Panc1 (cell line): ENCODE measurements around the gene RPL3.

Experiments used
- POLR2AphosphoS5 ChIP-seq: IDR thresholded peaks from 2 replicates; pipeline ENCODE4 v1.6.1; 2012; ENCODE audit warnings: mild to moderate bottlenecking, low read depth, low read length, moderate library complexity
- SIN3A ChIP-seq: IDR thresholded peaks from 2 replicates; pipeline ENCODE4 v1.6.1; 2012; ENCODE audit warnings: low read depth, mild to moderate bottlenecking, low read length, moderate library complexity, borderline replicate concordance; ENCODE audit not compliant: insufficient read depth
- TCF7L2 ChIP-seq: IDR thresholded peaks from 2 replicates; pipeline ENCODE4 v1.6.1; 2011; ENCODE audit warnings: mild to moderate bottlenecking, low read depth, low read length, inconsistent platforms
- TF ChIP-seq, protein P1 (sequence below): fragments of 450-650 bp; IDR thresholded peaks from 2 replicates; pipeline ENCODE4 v1.5.1; 2017; ENCODE audit warnings: mild to moderate bottlenecking
- TF ChIP-seq, protein P2 (sequence below), 2 experiments: IDR thresholded peaks; 2 replicates each; pipeline ENCODE4 v1.6.1; 2011 to 2012; ENCODE audit warnings: low read depth in 2 of 2, control low read depth in 1 of 2, low read length in 1 of 2, mild to moderate bottlenecking in 1 of 2, moderate library complexity in 1 of 2; ENCODE audit not compliant: insufficient read depth in 1 of 2

DNA sequence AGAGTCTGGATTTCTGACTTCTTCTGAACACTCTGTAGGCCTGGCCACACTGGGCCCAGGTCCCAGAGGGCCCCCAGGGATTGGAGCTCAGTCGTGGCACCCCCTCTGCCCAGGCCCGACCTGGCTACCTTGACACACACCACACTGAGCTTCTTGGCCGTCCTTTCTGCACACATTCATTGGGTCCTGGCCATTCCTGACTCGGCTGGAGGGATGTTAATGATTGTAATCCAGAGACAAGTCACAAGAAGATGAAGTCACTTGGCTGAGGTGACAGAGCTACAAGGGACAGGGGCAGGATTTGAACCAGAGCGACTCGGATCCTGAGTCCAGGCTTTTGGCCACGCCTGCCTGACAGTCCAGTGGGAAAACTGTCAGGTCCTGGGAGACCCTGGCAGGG is 50.8 kb downstream of the RPL3 start:
- TF ChIP-seq, protein P1, sequence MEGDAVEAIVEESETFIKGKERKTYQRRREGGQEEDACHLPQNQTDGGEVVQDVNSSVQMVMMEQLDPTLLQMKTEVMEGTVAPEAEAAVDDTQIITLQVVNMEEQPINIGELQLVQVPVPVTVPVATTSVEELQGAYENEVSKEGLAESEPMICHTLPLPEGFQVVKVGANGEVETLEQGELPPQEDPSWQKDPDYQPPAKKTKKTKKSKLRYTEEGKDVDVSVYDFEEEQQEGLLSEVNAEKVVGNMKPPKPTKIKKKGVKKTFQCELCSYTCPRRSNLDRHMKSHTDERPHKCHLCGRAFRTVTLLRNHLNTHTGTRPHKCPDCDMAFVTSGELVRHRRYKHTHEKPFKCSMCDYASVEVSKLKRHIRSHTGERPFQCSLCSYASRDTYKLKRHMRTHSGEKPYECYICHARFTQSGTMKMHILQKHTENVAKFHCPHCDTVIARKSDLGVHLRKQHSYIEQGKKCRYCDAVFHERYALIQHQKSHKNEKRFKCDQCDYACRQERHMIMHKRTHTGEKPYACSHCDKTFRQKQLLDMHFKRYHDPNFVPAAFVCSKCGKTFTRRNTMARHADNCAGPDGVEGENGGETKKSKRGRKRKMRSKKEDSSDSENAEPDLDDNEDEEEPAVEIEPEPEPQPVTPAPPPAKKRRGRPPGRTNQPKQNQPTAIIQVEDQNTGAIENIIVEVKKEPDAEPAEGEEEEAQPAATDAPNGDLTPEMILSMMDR = no peak
- TF ChIP-seq TCF7L2 (no peak), POLR2AphosphoS5 (no peak), SIN3A (no peak)
- TF ChIP-seq, protein P2, sequence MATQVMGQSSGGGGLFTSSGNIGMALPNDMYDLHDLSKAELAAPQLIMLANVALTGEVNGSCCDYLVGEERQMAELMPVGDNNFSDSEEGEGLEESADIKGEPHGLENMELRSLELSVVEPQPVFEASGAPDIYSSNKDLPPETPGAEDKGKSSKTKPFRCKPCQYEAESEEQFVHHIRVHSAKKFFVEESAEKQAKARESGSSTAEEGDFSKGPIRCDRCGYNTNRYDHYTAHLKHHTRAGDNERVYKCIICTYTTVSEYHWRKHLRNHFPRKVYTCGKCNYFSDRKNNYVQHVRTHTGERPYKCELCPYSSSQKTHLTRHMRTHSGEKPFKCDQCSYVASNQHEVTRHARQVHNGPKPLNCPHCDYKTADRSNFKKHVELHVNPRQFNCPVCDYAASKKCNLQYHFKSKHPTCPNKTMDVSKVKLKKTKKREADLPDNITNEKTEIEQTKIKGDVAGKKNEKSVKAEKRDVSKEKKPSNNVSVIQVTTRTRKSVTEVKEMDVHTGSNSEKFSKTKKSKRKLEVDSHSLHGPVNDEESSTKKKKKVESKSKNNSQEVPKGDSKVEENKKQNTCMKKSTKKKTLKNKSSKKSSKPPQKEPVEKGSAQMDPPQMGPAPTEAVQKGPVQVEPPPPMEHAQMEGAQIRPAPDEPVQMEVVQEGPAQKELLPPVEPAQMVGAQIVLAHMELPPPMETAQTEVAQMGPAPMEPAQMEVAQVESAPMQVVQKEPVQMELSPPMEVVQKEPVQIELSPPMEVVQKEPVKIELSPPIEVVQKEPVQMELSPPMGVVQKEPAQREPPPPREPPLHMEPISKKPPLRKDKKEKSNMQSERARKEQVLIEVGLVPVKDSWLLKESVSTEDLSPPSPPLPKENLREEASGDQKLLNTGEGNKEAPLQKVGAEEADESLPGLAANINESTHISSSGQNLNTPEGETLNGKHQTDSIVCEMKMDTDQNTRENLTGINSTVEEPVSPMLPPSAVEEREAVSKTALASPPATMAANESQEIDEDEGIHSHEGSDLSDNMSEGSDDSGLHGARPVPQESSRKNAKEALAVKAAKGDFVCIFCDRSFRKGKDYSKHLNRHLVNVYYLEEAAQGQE (IDR thresholded peaks at IDR 0.05; ENCODE audit: insufficient read depth in 1 of 2, low read depth in 2 of 2, low read length in 1 of 2) = no peak
